Activated T-cell treated with anti-CD3 and anti-CD28 coated beads for 24 hours (primary cell): ENCODE data around the gene ITGB4.
A peak's percentile ranks its signal among the peaks of the same experiment; 100 is the strongest.

Experiments used
- DNase-seq: peaks from one replicate; pipeline ENCODE4 v3.0.0-alpha.2; 2020; ENCODE audit warnings: low read depth

Gene ITGB4

GRCh38 chr17:75731716-75732498, 10.6 kb downstream of the ITGB4 start:
- no peak for DNase-seq

- no peak for DNase-seq
These were observed 12.2 kb downstream of the ITGB4 start for GRCh38 chr17:75733471-75733870.

GRCh38 chr17:75734674-75735294, 13.5 kb downstream of the ITGB4 start:
- DNase-seq, result no peak

GRCh38 chr17:75736173-75736835, 15.0 kb downstream of the ITGB4 start:
- DNase-seq, result no peak

- DNase-seq, result no peak
These were observed 16.1 kb downstream of the ITGB4 start for GRCh38 chr17:75737133-75737962.

GRCh38 chr17:75738218-75738802, 17.1 kb downstream of the ITGB4 start:
- no peak for DNase-seq

- DNase-seq, result no peak
These were observed 17.9 kb downstream of the ITGB4 start for GRCh38 chr17:75739174-75739573.

- DNase-seq, result no peak
These were observed 18.5 kb downstream of the ITGB4 start for GRCh38 chr17:75739801-75740200.

GRCh38 chr17:75740215-75740614, 19.0 kb downstream of the ITGB4 start:
- DNase-seq, result no peak

- DNase-seq, result no peak
These were observed 19.4 kb downstream of the ITGB4 start for GRCh38 chr17:75740631-75741077.

- no peak for DNase-seq
These were observed 21.1 kb downstream of the ITGB4 start for GRCh38 chr17:75742337-75742736.

GRCh38 chr17:75743625-75744206, 22.5 kb downstream of the ITGB4 start:
- no peak for DNase-seq

GRCh38 chr17:75748706-75749105, 27.4 kb downstream of the ITGB4 start:
- no peak for DNase-seq

- peak; percentile 80 for DNase-seq
These were observed 28.5 kb downstream of the ITGB4 start for GRCh38 chr17:75749545-75750389.

GRCh38 chr17:75750661-75751423, 29.6 kb downstream of the ITGB4 start:
- no peak for DNase-seq

GRCh38 chr17:75751676-75752404, 30.6 kb downstream of the ITGB4 start:
- no peak for DNase-seq

- no peak for DNase-seq
These were observed 31.1 kb downstream of the ITGB4 start for GRCh38 chr17:75752405-75752709.

- no peak for DNase-seq
These were observed 31.7 kb downstream of the ITGB4 start for GRCh38 chr17:75752802-75753513.
